Panc1 (cell line): ENCODE results near the gene PKNOX2.

Experiments
- CTCF ChIP-seq: fragments of 450-650 bp; IDR thresholded peaks from 2 replicates; pipeline ENCODE4 v1.5.1; 2017; ENCODE audit warnings: mild to moderate bottlenecking
- POLR2AphosphoS5 ChIP-seq: IDR thresholded peaks from 2 replicates; pipeline ENCODE4 v1.6.1; 2012; ENCODE audit warnings: mild to moderate bottlenecking, low read depth, low read length, moderate library complexity
- REST ChIP-seq, 2 experiments: IDR thresholded peaks; 2 replicates each; pipeline ENCODE4 v1.6.1; 2011 to 2012; ENCODE audit warnings: low read depth in 2 of 2, control low read depth in 1 of 2, low read length in 1 of 2, mild to moderate bottlenecking in 1 of 2, moderate library complexity in 1 of 2; ENCODE audit not compliant: insufficient read depth in 1 of 2
- SIN3A ChIP-seq: IDR thresholded peaks from 2 replicates; pipeline ENCODE4 v1.6.1; 2012; ENCODE audit warnings: low read depth, mild to moderate bottlenecking, low read length, moderate library complexity, borderline replicate concordance; ENCODE audit not compliant: insufficient read depth
- TCF7L2 ChIP-seq: IDR thresholded peaks from 2 replicates; pipeline ENCODE4 v1.6.1; 2011; ENCODE audit warnings: mild to moderate bottlenecking, low read depth, low read length, inconsistent platforms

- no peak for TF ChIP-seq CTCF
- no peak for TF ChIP-seq REST (IDR thresholded peaks at IDR 0.05; ENCODE audit: insufficient read depth in 1 of 2, low read depth in 2 of 2, low read length in 1 of 2)
- TF ChIP-seq SIN3A: no peak
- TF ChIP-seq TCF7L2: no peak
- TF ChIP-seq POLR2AphosphoS5: no peak
Measured at GRCh38 chr11:125413226-125413625, 248.7 kb downstream of the PKNOX2 start.
